Dermis microvascular lymphatic vessel endothelial cell (primary cell): Measurements from ENCODE around the gene SAMD4A. TPM values are rescaled to one million over a fixed set of nuclear protein-coding genes. Genes with fewer than 3 reads are reported as not detected.

Experiments
- DNase-seq, 2 donors: peaks; one replicate each; pipeline versions ENCODE4 v3.0.0 to v3.0.0-alpha.2; 2010; ENCODE audit warnings: low read depth in 2 of 2
- total RNA-seq: library from RNA; depleted of rRNA; stranded (reverse); fragments of >200 nt; gene quantifications from 2 replicates; pipeline ENCODE4 v1.2.1, GENCODE V29; 2014

SAMD4A gene
- total RNA-seq: 20.8 and 32.2 TPM in 2 replicates

- peak in 1 of 2 donors; percentile 84 for DNase-seq
Observed at GRCh38 chr14:54566410-54567223, at the start of gene SAMD4A. TSS of gene SAMD4A (plus strand) at chr14:54567128. CDS start at chr14:54567917, 789 bp downstream.

- DNase-seq: no peak
Observed at GRCh38 chr14:54524410-54524809, 42.5 kb upstream of the SAMD4A start.

- no peak for DNase-seq
Observed at GRCh38 chr14:54528973-54529372, 38.0 kb upstream of the SAMD4A start.

- peak in 1 of 2 donors; percentile 86 for DNase-seq
Observed at GRCh38 chr14:54529811-54530210, 37.1 kb upstream of the SAMD4A start.

- no peak for DNase-seq
Observed at GRCh38 chr14:54532111-54533012, 34.6 kb upstream of the SAMD4A start.

- no peak for DNase-seq
Observed at GRCh38 chr14:54533100-54533499, 33.8 kb upstream of the SAMD4A start.

- DNase-seq: no peak
Observed at GRCh38 chr14:54535126-54535525, 31.8 kb upstream of the SAMD4A start.

- DNase-seq: no peak
Observed at GRCh38 chr14:54535646-54536045, 31.3 kb upstream of the SAMD4A start.

- DNase-seq: no peak
Observed at GRCh38 chr14:54537651-54538050, 29.3 kb upstream of the SAMD4A start.

GRCh38 chr14:54538055-54538454, 28.9 kb upstream of the SAMD4A start:
- no peak for DNase-seq

- no peak for DNase-seq
Observed at GRCh38 chr14:54547583-54547982, 19.3 kb upstream of the SAMD4A start.

GRCh38 chr14:54548491-54548890, 18.4 kb upstream of the SAMD4A start:
- no peak for DNase-seq

- peak in 1 of 2 donors; percentile 20 for DNase-seq
Observed at GRCh38 chr14:54549862-54550261, 17.1 kb upstream of the SAMD4A start.

GRCh38 chr14:54550514-54550913, 16.4 kb upstream of the SAMD4A start:
- DNase-seq: no peak

GRCh38 chr14:54554401-54554800, 12.5 kb upstream of the SAMD4A start:
- DNase-seq: no peak

- peak in 1 of 2 donors; percentile 28 for DNase-seq
Observed at GRCh38 chr14:54555651-54556050, 11.3 kb upstream of the SAMD4A start.

GRCh38 chr14:54556535-54556934, 10.4 kb upstream of the SAMD4A start:
- no peak for DNase-seq

GRCh38 chr14:54562334-54562733, 4.6 kb upstream of the SAMD4A start:
- no peak for DNase-seq

- peak; percentile 43 to 61 for DNase-seq
Observed at GRCh38 chr14:54564071-54564867, 2.7 kb upstream of the SAMD4A start.

GRCh38 chr14:54564868-54565784, 1.8 kb upstream of the SAMD4A start:
- peak in 1 of 2 donors; percentile 65 for DNase-seq
